Esophagus muscularis mucosa (tissue), 4 donors: ENCODE results near the gene NISCH. TPM values are rescaled to one million over a fixed set of nuclear protein-coding genes. Genes with fewer than 3 reads are reported as not detected.

Experiments
- DNase-seq: peaks from one replicate; pipeline ENCODE4 v3.0.0-alpha.2; 2017; ENCODE audit errors: extremely low spot score
- H3K27ac ChIP-seq, 4 donors: fragments of 200-600 bp; sonication (generic); replicated peaks in 1 of 4; 1 replicate in 3 of 4; 2 replicates in 1 of 4; pipeline ENCODE4 v1.5.1; 2016 to 2019; ENCODE audit warnings: mild to moderate bottlenecking in 1 of 4
- H3K27me3 ChIP-seq, 4 donors: fragments of 200-600 bp; sonication (generic); one replicate each; pipeline versions ENCODE4 v1.5.1 to v1.6.0; 2016 to 2019
- H3K36me3 ChIP-seq, 4 donors: fragments of 200-600 bp; sonication (generic); one replicate each; pipeline ENCODE4 v1.5.1; 2016 to 2019
- H3K4me1 ChIP-seq, 4 donors: fragments of 200-600 bp; sonication (generic); one replicate each; pipeline ENCODE4 v1.5.1; 2016 to 2019
- H3K4me3 ChIP-seq, 4 donors: fragments of 200-600 bp; sonication (generic); 1 replicate in 2 of 4; 2 replicates in 2 of 4; pipeline ENCODE4 v1.5.1; 2016 to 2019; ENCODE audit warnings: mild to moderate bottlenecking in 4 of 4, moderate library complexity in 1 of 4
- H3K9me3 ChIP-seq, 4 donors: fragments of 200-600 bp; sonication (generic); 1 replicate in 3 of 4; 2 replicates in 1 of 4; pipeline ENCODE4 v1.5.1; 2016 to 2019
- EP300 ChIP-seq: sonication (generic); formaldehyde crosslinking; IDR thresholded peaks from one replicate; pipeline ENCODE4 v1.6.1; 2017; ENCODE audit warnings: antibody characterized with exemption
- POLR2A ChIP-seq: fragments of 450-650 bp; IDR thresholded peaks from one replicate; pipeline ENCODE4 v1.6.1; 2017; ENCODE audit warnings: antibody characterized with exemption, moderate library complexity, mild to moderate bottlenecking, low read depth
- POLR2AphosphoS5 ChIP-seq, 2 donors: sonication (generic); formaldehyde crosslinking; IDR thresholded peaks; one replicate each; pipeline ENCODE4 v1.6.1; 2017; ENCODE audit warnings: antibody characterized with exemption in 2 of 2
- WGBS: methylation state at CpG from one replicate; pipeline ENCODE4 v1.1.5; 2018; 5-methylcytosine and 5-hydroxymethylcytosine counted together
- intact Hi-C: fragments of 100-400 bp; cut with DNase I; formaldehyde crosslinking; loops from one replicate; pipeline ENCODE4 v1.15.1; 2023
- total RNA-seq, 4 donors: library from RNA; depleted of rRNA; stranded (reverse); fragments of >200 nt; gene quantifications; one replicate each; pipeline versions ENCODE4 v1.1.0 to v1.2.1, GENCODE V29; 2016
- TF ChIP-seq, protein P1 (sequence below), 3 experiments: fragments of 200-600 bp in 2 of 3; fragments of 450-650 bp in 1 of 3; sonication (generic) in 2 of 3; IDR thresholded peaks; one replicate each; pipeline ENCODE4 v1.5.1; 2017 to 2019; ENCODE audit warnings: antibody characterized with exemption in 3 of 3, mild to moderate bottlenecking in 2 of 3, moderate library complexity in 1 of 3

Gene NISCH
- total RNA-seq, 4 donors from 2014 or later = 71.9 to 110 (median 88.0) TPM

DNA sequence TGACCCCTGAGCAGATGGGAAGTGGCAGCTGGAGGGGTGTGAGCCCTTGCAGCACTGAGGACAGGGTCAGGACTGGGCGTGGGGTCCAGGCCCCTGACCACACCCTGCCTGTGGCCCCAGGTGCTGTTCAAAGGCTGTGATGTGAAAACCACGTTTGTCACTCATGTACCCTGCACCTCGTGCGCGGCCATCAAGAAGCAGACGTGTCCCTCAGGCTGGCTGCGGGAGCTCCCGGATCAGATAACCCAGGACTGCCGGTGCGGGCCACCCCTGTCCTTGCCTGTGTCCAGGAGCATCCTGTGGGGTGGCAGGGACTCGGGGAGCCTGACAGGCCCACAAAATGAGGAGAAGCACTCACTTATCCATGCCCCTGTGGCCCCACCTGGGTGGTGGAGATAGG is 45.6 kb downstream of the NISCH start:
- 79% methylated on average over 5 of the region's 11 CpGs for WGBS
- TF ChIP-seq EP300 (no peak), POLR2A (no peak), POLR2AphosphoS5 (IDR thresholded peaks at IDR 0.05) (no peak)
- TF ChIP-seq, protein P1, sequence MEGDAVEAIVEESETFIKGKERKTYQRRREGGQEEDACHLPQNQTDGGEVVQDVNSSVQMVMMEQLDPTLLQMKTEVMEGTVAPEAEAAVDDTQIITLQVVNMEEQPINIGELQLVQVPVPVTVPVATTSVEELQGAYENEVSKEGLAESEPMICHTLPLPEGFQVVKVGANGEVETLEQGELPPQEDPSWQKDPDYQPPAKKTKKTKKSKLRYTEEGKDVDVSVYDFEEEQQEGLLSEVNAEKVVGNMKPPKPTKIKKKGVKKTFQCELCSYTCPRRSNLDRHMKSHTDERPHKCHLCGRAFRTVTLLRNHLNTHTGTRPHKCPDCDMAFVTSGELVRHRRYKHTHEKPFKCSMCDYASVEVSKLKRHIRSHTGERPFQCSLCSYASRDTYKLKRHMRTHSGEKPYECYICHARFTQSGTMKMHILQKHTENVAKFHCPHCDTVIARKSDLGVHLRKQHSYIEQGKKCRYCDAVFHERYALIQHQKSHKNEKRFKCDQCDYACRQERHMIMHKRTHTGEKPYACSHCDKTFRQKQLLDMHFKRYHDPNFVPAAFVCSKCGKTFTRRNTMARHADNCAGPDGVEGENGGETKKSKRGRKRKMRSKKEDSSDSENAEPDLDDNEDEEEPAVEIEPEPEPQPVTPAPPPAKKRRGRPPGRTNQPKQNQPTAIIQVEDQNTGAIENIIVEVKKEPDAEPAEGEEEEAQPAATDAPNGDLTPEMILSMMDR (IDR thresholded peaks at IDR 0.05) = no peak
- peaks cover 0 to 16% (median 8%) of the 10 kb centered on the region in 4 donors for H3K36me3 ChIP-seq

DNA sequence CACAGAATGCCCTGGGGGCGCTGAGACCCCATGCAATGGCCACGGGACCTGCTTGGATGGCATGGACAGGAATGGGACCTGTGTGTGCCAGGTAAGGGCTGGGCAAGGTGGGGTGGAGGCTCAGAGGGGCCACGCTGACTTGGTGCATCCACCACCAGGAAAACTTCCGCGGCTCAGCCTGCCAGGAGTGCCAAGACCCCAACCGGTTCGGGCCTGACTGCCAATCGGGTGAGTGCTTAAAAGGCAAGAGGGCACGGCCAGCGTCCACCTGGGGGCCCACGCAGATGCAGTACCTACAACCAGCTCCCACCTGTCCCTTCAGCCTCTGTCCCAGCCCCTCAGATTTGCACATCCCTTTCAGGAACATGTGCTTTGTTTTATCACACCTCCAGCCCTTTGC is 46.6 kb downstream of the NISCH start:
- TF ChIP-seq EP300 = no peak
- TF ChIP-seq, protein P1 (IDR thresholded peaks at IDR 0.05) = no peak
- TF ChIP-seq POLR2A = no peak
- no peak for TF ChIP-seq POLR2AphosphoS5 (IDR thresholded peaks at IDR 0.05)
- intact Hi-C loops = no loop called here
- H3K27me3 ChIP-seq = no peaks in the 10 kb centered on the region

More for the DNA sequence above, 45.6 kb downstream of the NISCH start:
- no peak overlapping the region for H3K27ac ChIP-seq
- peaks cover 7 to 20% (median 11%) of the 10 kb centered on the region in 4 donors for H3K4me1 ChIP-seq
- no peaks in the 10 kb centered on the region for H3K27me3 ChIP-seq
- no peak for DNase-seq
- intact Hi-C loops = no loop called here
- no peak overlapping the region for H3K4me3 ChIP-seq
- H3K9me3 ChIP-seq = no peaks in the 10 kb centered on the region

DNA sequence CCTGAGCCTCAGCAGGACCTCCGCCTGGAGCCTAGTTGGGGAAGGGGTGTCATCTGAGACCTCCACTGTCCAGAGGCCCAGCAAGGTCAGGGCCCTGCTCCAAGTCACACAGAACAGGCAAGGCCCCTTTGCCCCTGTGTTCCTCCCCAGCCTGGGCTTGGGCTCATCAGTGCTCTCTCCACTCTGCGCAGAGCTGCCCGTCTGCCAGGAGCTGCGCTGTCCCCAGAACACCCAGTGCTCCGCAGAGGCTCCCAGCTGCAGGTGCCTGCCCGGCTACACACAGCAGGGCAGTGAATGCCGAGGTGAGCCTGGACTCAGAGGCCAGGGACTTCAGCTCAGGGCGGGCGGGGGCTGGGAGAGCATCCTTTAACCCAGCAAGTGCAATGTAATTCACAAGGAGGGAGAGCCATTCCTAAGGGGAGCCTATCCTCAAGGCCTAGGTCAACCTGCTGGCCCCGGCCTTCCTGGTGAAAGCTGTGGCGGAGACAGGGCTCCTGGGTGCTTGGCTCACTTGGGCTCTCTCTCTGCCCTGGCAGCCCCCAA is 47.5 kb downstream of the NISCH start:
- peaks cover 0 to 6% (median 2%) of the 10 kb centered on the region in 4 donors for H3K4me1 ChIP-seq
- intact Hi-C loops = no loop called here
- peaks cover 0 to 21% (median 12%) of the 10 kb centered on the region in 4 donors for H3K36me3 ChIP-seq
- H3K9me3 ChIP-seq = no peaks in the 10 kb centered on the region
- no peak overlapping the region for H3K4me3 ChIP-seq
- TF ChIP-seq POLR2AphosphoS5 (IDR thresholded peaks at IDR 0.05) = no peak
- TF ChIP-seq EP300 = no peak
- no peak for TF ChIP-seq POLR2A
- TF ChIP-seq, protein P1 (IDR thresholded peaks at IDR 0.05) = no peak
- no peaks in the 10 kb centered on the region for H3K27me3 ChIP-seq
- H3K27ac ChIP-seq = no peak overlapping the region
- no peak for DNase-seq
- WGBS = 100% methylated on average over 3 of the region's 11 CpGs

More for the DNA sequence above, 46.6 kb downstream of the NISCH start:
- peaks cover under 1 to 11% (median 3%) of the 10 kb centered on the region in 4 donors for H3K4me1 ChIP-seq
- H3K36me3 ChIP-seq = peaks cover 0 to 16% (median 11%) of the 10 kb centered on the region in 4 donors
- H3K9me3 ChIP-seq = no peaks in the 10 kb centered on the region
- no peak overlapping the region for H3K27ac ChIP-seq
- WGBS = 90% methylated on average over 8 of the region's 11 CpGs
- H3K4me3 ChIP-seq = no peak overlapping the region
- no peak for DNase-seq

DNA sequence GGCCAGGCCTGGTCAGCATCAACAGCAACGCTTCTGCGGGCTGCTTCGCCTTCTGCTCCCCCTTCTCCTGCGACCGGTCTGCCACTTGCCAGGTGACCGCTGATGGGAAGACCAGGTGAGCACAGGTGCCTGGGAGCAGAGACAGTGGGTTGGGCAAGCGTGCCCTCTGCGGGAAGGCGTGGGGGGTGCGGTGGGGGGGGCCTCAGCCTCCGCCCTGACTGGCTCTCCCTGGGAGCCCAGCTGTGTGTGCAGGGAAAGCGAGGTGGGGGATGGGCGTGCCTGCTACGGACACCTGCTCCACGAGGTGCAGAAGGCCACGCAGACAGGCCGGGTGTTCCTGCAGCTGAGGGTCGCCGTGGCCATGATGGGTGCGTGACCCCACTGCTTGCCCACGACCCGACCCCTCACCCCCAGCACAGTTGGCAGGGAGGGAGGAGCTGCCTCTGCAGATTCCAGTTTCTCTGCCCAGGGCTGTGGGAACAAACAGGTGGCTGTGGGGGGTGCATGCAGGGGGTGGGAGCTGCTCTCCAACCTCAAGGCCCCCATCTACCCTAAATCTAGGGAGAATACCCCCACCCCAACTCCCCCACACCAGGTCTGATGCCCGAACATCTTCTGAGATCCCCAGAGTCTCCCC is 48.5 kb downstream of the NISCH start:
- 74% methylated on average over 21 of the region's 23 CpGs for WGBS
- H3K27me3 ChIP-seq = no peaks in the 10 kb centered on the region
- intact Hi-C loops = no loop called here
- H3K4me1 ChIP-seq = peaks cover 0 to 2% (median 0%) of the 10 kb centered on the region in 4 donors
- H3K36me3 ChIP-seq = peaks cover 0 to 27% (median 13%) of the 10 kb centered on the region in 4 donors
- H3K4me3 ChIP-seq = no peak overlapping the region
- no peak overlapping the region for H3K27ac ChIP-seq
- TF ChIP-seq POLR2AphosphoS5 (IDR thresholded peaks at IDR 0.05) (no peak), POLR2A (no peak), EP300 (no peak)
- TF ChIP-seq, protein P1 (IDR thresholded peaks at IDR 0.05) = no peak
- DNase-seq = no peak
- H3K9me3 ChIP-seq = no peaks in the 10 kb centered on the region
